Thyroid gland (tissue), 4 donors: ENCODE data around the gene HSF2BP. TPM values are rescaled to one million over a fixed set of nuclear protein-coding genes. Genes with fewer than 3 reads are reported as not detected.
"Not testable (repeated sequence)": the region's sequence is repeated elsewhere in the genome, so short reads cannot be mapped to it uniquely, and the experiment has no call there.

ENCODE experiments used
- DNase-seq, 2 donors: peaks; one replicate each; pipeline ENCODE4 v3.0.0-alpha.2; 2019
- H3K27ac ChIP-seq, 3 donors: fragments of 200-600 bp; sonication (generic); 1 replicate in 2 of 3; 2 replicates in 1 of 3; pipeline ENCODE4 v1.5.1; 2016 to 2019; ENCODE audit warnings: mild to moderate bottlenecking in 1 of 3, moderate library complexity in 1 of 3
- H3K27me3 ChIP-seq: fragments of 200-600 bp; sonication (generic); one replicate; pipeline ENCODE4 v1.5.1; 2019
- H3K36me3 ChIP-seq, 2 donors: fragments of 200-600 bp; sonication (generic); one replicate each; pipeline ENCODE4 v1.5.1; 2016 to 2019
- H3K4me1 ChIP-seq, 2 donors: fragments of 200-600 bp; sonication (generic); one replicate each; pipeline ENCODE4 v1.5.1; 2017 to 2019
- H3K4me3 ChIP-seq, 3 donors: fragments of 200-600 bp; sonication (generic); replicated peaks in 1 of 3; 1 replicate in 2 of 3; 2 replicates in 1 of 3; pipeline ENCODE4 v1.5.1; 2016; ENCODE audit warnings: mild to moderate bottlenecking in 1 of 3
- H3K9me3 ChIP-seq: fragments of 200-600 bp; sonication (generic); one replicate; pipeline ENCODE4 v1.5.1; 2017
- WGBS, 2 donors: methylation state at CpG; one replicate each; pipeline ENCODE4 v1.1.5; 2017; 5-methylcytosine and 5-hydroxymethylcytosine counted together
- intact Hi-C: fragments of 100-400 bp; cut with DNase I; formaldehyde crosslinking; loops from one replicate; pipeline ENCODE4 v1.15.1; 2023
- total RNA-seq, 4 donors: library from RNA; depleted of rRNA; stranded (reverse); fragments of >200 nt; gene quantifications; one replicate each; pipeline ENCODE4 v1.2.3, GENCODE V29; 2016

The HSF2BP gene
- total RNA-seq, 4 donors from 2014 or later: 0.33 to 1.2 (median 0.84) TPM

GRCh38 chr21:43503892-43504291 lies 155.4 kb downstream of the HSF2BP start:
- H3K27me3 ChIP-seq, DNase-seq, intact Hi-C loops, H3K27ac ChIP-seq, H3K36me3 ChIP-seq, H3K9me3 ChIP-seq, H3K4me1 ChIP-seq, H3K4me3 ChIP-seq: not testable (repeated sequence)
- no CpG with 5 or more reads among the region's 13 CpGs for WGBS, 2 donors

- H3K4me1 ChIP-seq, H3K27ac ChIP-seq, H3K36me3 ChIP-seq, H3K9me3 ChIP-seq, H3K27me3 ChIP-seq, H3K4me3 ChIP-seq, intact Hi-C loops, DNase-seq: not testable (repeated sequence)
- no CpG with 5 or more reads among the region's 15 CpGs for WGBS, 2 donors
Measured at GRCh38 chr21:43503075-43503750, 156.1 kb downstream of the HSF2BP start.

- H3K9me3 ChIP-seq, H3K27me3 ChIP-seq, DNase-seq, H3K27ac ChIP-seq, intact Hi-C loops, H3K36me3 ChIP-seq, H3K4me3 ChIP-seq, H3K4me1 ChIP-seq: not testable (repeated sequence)
- WGBS, 2 donors: no CpG with 5 or more reads among the region's 23 CpGs
Measured at GRCh38 chr21:43502407-43503071, 156.7 kb downstream of the HSF2BP start.

- H3K27ac ChIP-seq, H3K27me3 ChIP-seq, H3K4me3 ChIP-seq, H3K36me3 ChIP-seq, H3K4me1 ChIP-seq, DNase-seq, intact Hi-C loops, H3K9me3 ChIP-seq: not testable (repeated sequence)
- WGBS, 2 donors: no CpG with 5 or more reads among the region's 8 CpGs
Measured at GRCh38 chr21:43498924-43499323, 160.4 kb downstream of the HSF2BP start.

- H3K4me1 ChIP-seq, H3K27me3 ChIP-seq, DNase-seq, H3K27ac ChIP-seq, H3K36me3 ChIP-seq, intact Hi-C loops, H3K9me3 ChIP-seq, H3K4me3 ChIP-seq: not testable (repeated sequence)
- no CpG with 5 or more reads among the region's 7 CpGs for WGBS, 2 donors
Measured at GRCh38 chr21:43498065-43498464, 161.2 kb downstream of the HSF2BP start.

- H3K36me3 ChIP-seq, DNase-seq, H3K27me3 ChIP-seq, H3K9me3 ChIP-seq, intact Hi-C loops, H3K4me1 ChIP-seq, H3K27ac ChIP-seq, H3K4me3 ChIP-seq: not testable (repeated sequence)
- WGBS, 2 donors: no CpG with 5 or more reads among the region's 18 CpGs
Measured at GRCh38 chr21:43494279-43495012, 164.8 kb downstream of the HSF2BP start.

- DNase-seq, H3K4me3 ChIP-seq, intact Hi-C loops, H3K36me3 ChIP-seq, H3K27me3 ChIP-seq, H3K27ac ChIP-seq, H3K9me3 ChIP-seq, H3K4me1 ChIP-seq: not testable (repeated sequence)
- no CpG with 5 or more reads among the region's 14 CpGs for WGBS, 2 donors
Measured at GRCh38 chr21:43493471-43493870, 165.8 kb downstream of the HSF2BP start.

GRCh38 chr21:43488235-43488634 lies 171.1 kb downstream of the HSF2BP start:
- H3K4me3 ChIP-seq, DNase-seq, H3K27ac ChIP-seq, intact Hi-C loops, H3K9me3 ChIP-seq, H3K4me1 ChIP-seq, H3K36me3 ChIP-seq, H3K27me3 ChIP-seq: not testable (repeated sequence)
- WGBS, 2 donors: no CpG with 5 or more reads among the region's 17 CpGs

GRCh38 chr21:43486051-43486450 lies 173.2 kb downstream of the HSF2BP start:
- H3K36me3 ChIP-seq, intact Hi-C loops, H3K27me3 ChIP-seq, DNase-seq, H3K27ac ChIP-seq, H3K4me3 ChIP-seq, H3K4me1 ChIP-seq, H3K9me3 ChIP-seq: not testable (repeated sequence)
- no CpG with 5 or more reads among the region's 5 CpGs for WGBS, 2 donors

- no CpG with 5 or more reads among the region's 25 CpGs for WGBS, 2 donors
- intact Hi-C loops: not testable (repeated sequence)
Measured at GRCh38 chr21:43485016-43485415, 174.3 kb downstream of the HSF2BP start.

GRCh38 chr21:43479197-43479596 lies 180.1 kb downstream of the HSF2BP start:
- DNase-seq, H3K27me3 ChIP-seq, H3K4me1 ChIP-seq, intact Hi-C loops, H3K9me3 ChIP-seq, H3K27ac ChIP-seq, H3K36me3 ChIP-seq, H3K4me3 ChIP-seq: not testable (repeated sequence)
- no CpG with 5 or more reads among the region's 13 CpGs for WGBS, 2 donors

More at GRCh38 chr21:43485016-43485415, 174.3 kb downstream of the HSF2BP start:
- DNase-seq, H3K27me3 ChIP-seq, H3K4me3 ChIP-seq, H3K27ac ChIP-seq, H3K4me1 ChIP-seq, H3K9me3 ChIP-seq, H3K36me3 ChIP-seq: not testable (repeated sequence)
